Endothelial cell (in vitro differentiated cells): ENCODE measurements around the gene NOS1AP. TPM values are rescaled to one million over a fixed set of nuclear protein-coding genes. Genes with fewer than 3 reads are reported as not detected.

ENCODE experiments used
- DNase-seq: peaks from one replicate; pipeline ENCODE4 v3.0.0; 2021; ENCODE audit warnings: low spot score
- H3K27ac Mint-ChIP-seq: one replicate; pipeline ENCODE4 v1.8.0; 2021; ENCODE audit warnings: mixed read lengths, inconsistent platforms; ENCODE audit not compliant: unreplicated experiment
- H3K27me3 Mint-ChIP-seq: one replicate; pipeline ENCODE4 v1.8.0; 2021; ENCODE audit warnings: mild to moderate bottlenecking, moderate library complexity, mixed read lengths, inconsistent platforms; ENCODE audit not compliant: unreplicated experiment
- H3K36me3 Mint-ChIP-seq: one replicate; pipeline ENCODE4 v1.8.0; 2021; ENCODE audit warnings: mild to moderate bottlenecking, low read depth, mixed read lengths, inconsistent platforms; ENCODE audit not compliant: unreplicated experiment
- H3K4me1 Mint-ChIP-seq: one replicate; pipeline ENCODE4 v1.8.0; 2021; ENCODE audit warnings: mild to moderate bottlenecking, mixed read lengths, inconsistent platforms; ENCODE audit not compliant: unreplicated experiment
- H3K4me3 Mint-ChIP-seq: one replicate; pipeline ENCODE4 v1.8.0; 2021; ENCODE audit warnings: mild to moderate bottlenecking, mixed read lengths, inconsistent platforms; ENCODE audit not compliant: unreplicated experiment
- H3K9me3 Mint-ChIP-seq: one replicate; pipeline ENCODE4 v1.8.0; 2021; ENCODE audit warnings: mixed read lengths, inconsistent platforms; ENCODE audit not compliant: unreplicated experiment
- total RNA-seq: library from RNA; stranded (reverse); fragmentation: NEBNext Ultra II Directional; extraction: Animal tissue kit (Norgen Biotek cat#: 25700); gene quantifications from one replicate; pipeline ENCODE4 v1.2.1, GENCODE V29; 2021; ENCODE audit not compliant: unreplicated experiment
- TF ChIP-seq, protein P1 (sequence below): fragments of 200-600 bp; sonication (generic); IDR thresholded peaks from one replicate; pipeline ENCODE4 v1.5.0; 2021; ENCODE audit warnings: antibody characterized with exemption; ENCODE audit not compliant: unreplicated experiment

The NOS1AP gene
- total RNA-seq, 1 donor from 2014 or later, result 19.8 TPM

DNA sequence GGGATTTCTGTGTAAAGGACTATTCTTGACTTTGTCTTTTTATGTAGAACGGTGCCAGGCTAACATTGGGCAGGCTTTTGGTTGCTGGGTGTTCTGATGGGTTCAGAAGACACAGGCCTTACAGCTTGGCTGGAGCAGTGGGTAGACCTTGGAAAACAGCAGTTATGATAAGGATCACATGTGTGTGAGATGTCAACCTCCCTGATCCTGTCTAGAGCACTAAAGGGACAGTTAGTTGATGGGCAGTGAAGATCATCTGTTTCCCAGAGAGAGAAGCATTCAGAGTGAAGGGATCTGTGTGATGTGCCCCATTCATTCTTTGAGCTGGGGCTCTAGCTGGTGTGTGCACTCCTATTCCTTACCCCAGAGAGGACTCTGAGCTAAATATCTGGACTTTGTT is 88.0 kb downstream of the NOS1AP start:
- no peaks in the 10 kb centered on the region for H3K36me3 Mint-ChIP-seq
- TF ChIP-seq, protein P1, sequence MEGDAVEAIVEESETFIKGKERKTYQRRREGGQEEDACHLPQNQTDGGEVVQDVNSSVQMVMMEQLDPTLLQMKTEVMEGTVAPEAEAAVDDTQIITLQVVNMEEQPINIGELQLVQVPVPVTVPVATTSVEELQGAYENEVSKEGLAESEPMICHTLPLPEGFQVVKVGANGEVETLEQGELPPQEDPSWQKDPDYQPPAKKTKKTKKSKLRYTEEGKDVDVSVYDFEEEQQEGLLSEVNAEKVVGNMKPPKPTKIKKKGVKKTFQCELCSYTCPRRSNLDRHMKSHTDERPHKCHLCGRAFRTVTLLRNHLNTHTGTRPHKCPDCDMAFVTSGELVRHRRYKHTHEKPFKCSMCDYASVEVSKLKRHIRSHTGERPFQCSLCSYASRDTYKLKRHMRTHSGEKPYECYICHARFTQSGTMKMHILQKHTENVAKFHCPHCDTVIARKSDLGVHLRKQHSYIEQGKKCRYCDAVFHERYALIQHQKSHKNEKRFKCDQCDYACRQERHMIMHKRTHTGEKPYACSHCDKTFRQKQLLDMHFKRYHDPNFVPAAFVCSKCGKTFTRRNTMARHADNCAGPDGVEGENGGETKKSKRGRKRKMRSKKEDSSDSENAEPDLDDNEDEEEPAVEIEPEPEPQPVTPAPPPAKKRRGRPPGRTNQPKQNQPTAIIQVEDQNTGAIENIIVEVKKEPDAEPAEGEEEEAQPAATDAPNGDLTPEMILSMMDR, result no peak
- no peaks in the 10 kb centered on the region for H3K9me3 Mint-ChIP-seq
- H3K27ac Mint-ChIP-seq, result no peak overlapping the region
- no peak overlapping the region for H3K4me3 Mint-ChIP-seq
- no peak for DNase-seq
- peaks cover 11% of the 10 kb centered on the region for H3K4me1 Mint-ChIP-seq
- H3K27me3 Mint-ChIP-seq, result peaks cover 3% of the 10 kb centered on the region

DNA sequence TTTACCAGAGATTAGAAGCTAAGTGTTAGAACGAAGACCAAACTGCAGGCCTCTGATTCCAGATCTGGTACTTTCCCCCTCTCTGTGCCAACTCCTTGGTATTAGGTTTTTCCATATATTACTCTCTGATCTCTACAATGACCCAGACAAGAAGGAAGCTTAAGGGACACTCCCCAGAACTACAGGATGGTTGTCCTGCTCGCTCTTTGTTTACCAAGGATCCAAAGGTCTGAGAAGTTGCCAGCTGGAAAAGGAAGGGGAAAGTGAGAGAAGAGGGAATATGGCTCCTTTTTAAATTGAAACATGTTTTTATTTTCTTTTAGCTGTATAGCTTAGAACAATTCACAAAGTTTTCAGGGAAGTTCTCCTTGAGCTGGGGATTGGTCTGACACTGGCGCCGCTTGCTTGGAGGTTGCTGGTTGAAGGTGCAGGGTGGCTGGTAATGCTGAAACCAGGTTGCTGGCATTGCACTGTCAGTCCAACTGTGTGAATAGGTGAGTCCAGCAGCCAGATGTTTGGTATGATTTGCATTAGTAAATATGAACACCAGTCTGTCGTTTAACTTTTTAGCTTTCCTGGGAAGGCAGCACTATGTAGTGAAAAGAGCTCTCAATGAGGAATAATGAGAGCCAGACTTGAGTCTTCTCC is 89.3 kb downstream of the NOS1AP start:
- Mint-ChIP-seq H3K27me3 (no peaks in the 10 kb centered on the region), H3K9me3 (no peaks in the 10 kb centered on the region), H3K4me3 (no peak overlapping the region), H3K27ac (no peak overlapping the region), H3K36me3 (no peaks in the 10 kb centered on the region), H3K4me1 (peaks cover 11% of the 10 kb centered on the region)
- no peak for DNase-seq
- TF ChIP-seq, protein P1, result no peak

DNA sequence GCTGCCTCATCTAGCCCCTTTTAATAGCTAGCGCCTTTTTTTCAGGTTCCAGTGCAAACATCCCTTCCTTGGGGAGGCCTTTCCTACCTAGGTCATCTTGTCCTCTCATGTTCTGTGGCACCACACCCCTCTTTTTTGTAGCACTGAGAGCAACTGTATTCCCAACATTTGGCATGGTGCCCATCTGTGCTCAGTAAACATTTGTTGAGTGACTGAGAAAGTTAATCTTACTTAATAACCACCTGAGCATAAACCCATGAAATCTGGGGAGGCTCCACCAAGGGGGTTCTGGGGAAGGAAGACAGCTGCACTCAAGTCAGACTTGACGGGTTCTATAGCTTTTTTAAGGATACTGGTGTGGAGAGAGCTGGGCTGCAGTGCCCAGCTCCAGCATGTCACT is 90.0 kb downstream of the NOS1AP start:
- Mint-ChIP-seq H3K36me3 (no peaks in the 10 kb centered on the region), H3K27me3 (no peaks in the 10 kb centered on the region), H3K27ac (no peak overlapping the region), H3K9me3 (no peaks in the 10 kb centered on the region), H3K4me1 (peaks cover 13% of the 10 kb centered on the region), H3K4me3 (no peak overlapping the region)
- TF ChIP-seq, protein P1, result no peak
- DNase-seq, result no peak

DNA sequence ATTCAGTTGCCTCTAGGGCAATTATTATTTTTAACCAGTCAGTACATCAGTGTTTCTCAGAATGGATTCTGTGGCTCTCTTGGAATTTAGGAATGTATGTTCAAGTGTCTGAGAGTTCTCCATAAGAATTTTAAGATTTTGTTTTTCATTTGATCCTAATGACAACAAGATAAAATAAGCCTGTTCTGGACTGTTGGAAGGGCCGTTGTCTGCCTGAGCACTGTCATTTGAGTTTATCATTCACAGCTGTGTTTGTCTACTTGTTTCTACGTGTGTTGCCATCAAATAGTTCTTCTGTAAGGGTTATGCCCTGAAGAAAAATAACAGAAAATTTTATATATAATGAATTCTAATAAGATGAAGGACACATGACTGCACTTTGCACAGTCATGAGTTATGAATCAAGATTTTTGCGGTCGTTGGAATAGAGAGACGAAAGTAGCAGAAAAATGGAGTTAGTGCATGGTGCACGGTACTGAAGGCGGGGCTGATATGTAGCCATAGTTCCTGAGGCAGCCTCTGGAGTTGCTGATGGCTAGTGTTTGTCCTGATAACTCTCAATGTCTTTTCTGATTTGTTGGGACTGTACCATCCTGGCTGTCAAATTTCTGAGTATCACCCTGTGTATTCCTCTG is 92.5 kb downstream of the NOS1AP start:
- TF ChIP-seq, protein P1, result no peak
- Mint-ChIP-seq H3K27ac (no peak overlapping the region), H3K27me3 (peaks cover 2% of the 10 kb centered on the region), H3K4me1 (peaks cover 26% of the 10 kb centered on the region), H3K36me3 (no peaks in the 10 kb centered on the region), H3K9me3 (no peaks in the 10 kb centered on the region), H3K4me3 (no peak overlapping the region)
- DNase-seq, result no peak

- H3K4me1 Mint-ChIP-seq, result peaks cover 52% of the 10 kb centered on the region
- no peak for DNase-seq
- no peaks in the 10 kb centered on the region for H3K36me3 Mint-ChIP-seq
- H3K27me3 Mint-ChIP-seq, result peaks cover 4% of the 10 kb centered on the region
- no peaks in the 10 kb centered on the region for H3K9me3 Mint-ChIP-seq
- H3K27ac Mint-ChIP-seq, result no peak overlapping the region
- no peak overlapping the region for H3K4me3 Mint-ChIP-seq
- TF ChIP-seq, protein P1, result no peak
These were observed 96.0 kb downstream of the NOS1AP start for GRCh38 chr1:162165528-162165927.
